Stimulated activated CD4-positive, alpha-beta T cell treated with anti-CD3 and anti-CD28 coated beads, TNF-alpha, amount 100 ng/mL, for 48 hours (primary cell): ENCODE data around the gene DENND4C.
"Not testable (repeated sequence)": the region's sequence is repeated elsewhere in the genome, so short reads cannot be mapped to it uniquely, and the experiment has no call there.

Source experiments
- DNase-seq, 3 donors: peaks; one replicate each; pipeline ENCODE4 v3.0.0-alpha.2; 2020; ENCODE audit warnings: low read depth in 3 of 3

Gene DENND4C

DNA sequence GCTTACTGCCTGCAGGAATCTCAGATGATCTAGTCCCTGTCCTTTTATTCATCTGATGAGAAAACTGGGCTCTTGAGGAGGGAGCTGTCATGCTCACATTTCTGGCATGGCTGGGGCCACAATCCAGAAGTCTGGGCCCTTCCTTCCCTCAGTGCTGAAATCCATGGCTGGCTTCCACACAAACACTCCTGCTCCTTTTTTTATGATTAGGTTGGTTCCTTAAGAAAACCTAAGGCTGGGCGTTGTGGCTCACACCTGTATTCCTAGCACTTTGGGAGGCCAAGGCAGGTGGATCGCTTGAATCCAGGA, 179.7 kb downstream of the DENND4C start:
- DNase-seq, result no peak

DNA sequence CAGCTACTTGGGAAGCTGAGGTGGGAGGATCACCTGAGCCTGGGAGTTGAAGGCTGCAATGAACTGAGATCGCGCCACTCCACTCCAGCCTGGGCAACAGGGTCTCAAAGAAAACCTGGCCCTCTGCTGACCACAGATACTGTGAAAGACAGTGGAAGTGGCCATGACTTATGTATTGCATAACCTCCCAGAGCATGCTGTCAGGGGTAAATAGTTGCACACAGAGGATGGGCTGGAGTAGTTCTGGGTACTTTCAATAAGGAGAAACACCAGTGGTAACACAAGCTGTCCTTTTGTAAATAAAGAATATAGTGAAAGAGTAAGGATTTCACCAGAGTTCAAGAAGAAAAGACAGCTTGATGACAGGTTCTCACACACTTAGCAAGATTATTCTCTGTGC, 180.1 kb downstream of the DENND4C start:
- no peak for DNase-seq

GRCh38 chr9:19411316-19411715, 180.8 kb downstream of the DENND4C start:
- DNase-seq, result no peak

DNA sequence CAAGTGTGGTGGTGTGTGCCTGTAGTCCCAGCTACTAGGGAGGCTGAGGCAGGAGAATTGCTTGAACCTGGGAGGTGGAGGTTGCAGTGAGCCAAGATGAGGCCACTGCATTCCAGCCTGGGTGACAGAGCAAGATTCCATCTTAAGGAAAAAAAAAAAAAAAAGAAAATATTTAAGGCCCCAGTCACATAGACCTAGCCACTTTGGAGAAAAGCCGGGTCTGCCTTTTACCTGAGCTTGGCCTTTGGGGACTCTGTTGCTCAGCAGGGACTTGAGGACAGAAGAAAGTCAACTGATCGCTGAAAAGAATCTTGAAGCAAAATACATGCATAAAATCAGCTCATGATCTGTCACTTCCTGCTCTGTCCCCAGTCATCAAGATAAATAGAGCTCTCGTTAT, 183.0 kb downstream of the DENND4C start:
- not testable (repeated sequence) for DNase-seq

GRCh38 chr9:19416143-19416542, 185.7 kb downstream of the DENND4C start:
- DNase-seq, result no peak

DNA sequence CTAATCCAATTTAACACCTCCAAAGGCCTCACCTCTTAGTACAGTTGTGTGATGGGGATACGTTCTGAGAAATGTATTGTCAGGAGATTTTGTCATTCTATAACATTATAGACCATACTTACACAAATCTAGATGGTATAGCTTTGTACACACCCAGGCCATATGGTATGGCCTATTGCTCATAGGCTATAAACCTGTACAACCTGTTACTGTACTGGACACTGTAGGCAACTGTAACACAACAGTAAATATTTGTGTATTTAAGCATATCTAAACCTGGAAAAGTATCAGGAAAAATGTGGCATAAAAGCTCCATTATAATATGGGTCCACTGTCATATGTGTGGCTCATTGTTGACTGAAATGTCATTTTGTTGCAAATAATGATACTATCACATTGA, 190.4 kb downstream of the DENND4C start:
- no peak for DNase-seq
